MG63 (cell line): ENCODE data around the gene KRT20. TPM values are rescaled to one million over a fixed set of nuclear protein-coding genes. Genes with fewer than 3 reads are reported as not detected.
"Not testable (repeated sequence)": the region's sequence is repeated elsewhere in the genome, so short reads cannot be mapped to it uniquely, and the experiment has no call there.

Source experiments
- DNase-seq: peaks from one replicate; pipeline ENCODE4 v3.0.0-alpha.2; 2020
- H3K27me3 ChIP-seq: fragments of 250-450 bp; sonication (Bioruptor Pico); 2 replicates; pipeline ENCODE4 v1.5.1; 2020; ENCODE audit warnings: mild to moderate bottlenecking, moderate library complexity
- H3K36me3 ChIP-seq: fragments of 250-450 bp; sonication (Bioruptor Pico); 2 replicates; pipeline ENCODE4 v1.5.1; 2020; ENCODE audit warnings: mild to moderate bottlenecking, moderate library complexity
- H3K4me3 ChIP-seq: fragments of 250-450 bp; sonication (Bioruptor Pico); 2 replicates; pipeline ENCODE4 v1.5.1; 2020; ENCODE audit warnings: mild to moderate bottlenecking, moderate library complexity
- H3K9me3 ChIP-seq: fragments of 250-450 bp; sonication (Bioruptor Pico); 2 replicates; pipeline ENCODE4 v1.5.1; 2020; ENCODE audit warnings: mild to moderate bottlenecking, moderate library complexity
- total RNA-seq: library from RNA; depleted of rRNA; stranded (reverse); fragments of >200 nt; shearing (Covaris generic); gene quantifications from 2 replicates; pipeline ENCODE4 v1.2.3, GENCODE V29; 2014; ENCODE audit warnings: low replicate concordance; rRNA removed

KRT20 gene, protein sequence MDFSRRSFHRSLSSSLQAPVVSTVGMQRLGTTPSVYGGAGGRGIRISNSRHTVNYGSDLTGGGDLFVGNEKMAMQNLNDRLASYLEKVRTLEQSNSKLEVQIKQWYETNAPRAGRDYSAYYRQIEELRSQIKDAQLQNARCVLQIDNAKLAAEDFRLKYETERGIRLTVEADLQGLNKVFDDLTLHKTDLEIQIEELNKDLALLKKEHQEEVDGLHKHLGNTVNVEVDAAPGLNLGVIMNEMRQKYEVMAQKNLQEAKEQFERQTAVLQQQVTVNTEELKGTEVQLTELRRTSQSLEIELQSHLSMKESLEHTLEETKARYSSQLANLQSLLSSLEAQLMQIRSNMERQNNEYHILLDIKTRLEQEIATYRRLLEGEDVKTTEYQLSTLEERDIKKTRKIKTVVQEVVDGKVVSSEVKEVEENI
- not detected in 2 replicates for total RNA-seq

DNA sequence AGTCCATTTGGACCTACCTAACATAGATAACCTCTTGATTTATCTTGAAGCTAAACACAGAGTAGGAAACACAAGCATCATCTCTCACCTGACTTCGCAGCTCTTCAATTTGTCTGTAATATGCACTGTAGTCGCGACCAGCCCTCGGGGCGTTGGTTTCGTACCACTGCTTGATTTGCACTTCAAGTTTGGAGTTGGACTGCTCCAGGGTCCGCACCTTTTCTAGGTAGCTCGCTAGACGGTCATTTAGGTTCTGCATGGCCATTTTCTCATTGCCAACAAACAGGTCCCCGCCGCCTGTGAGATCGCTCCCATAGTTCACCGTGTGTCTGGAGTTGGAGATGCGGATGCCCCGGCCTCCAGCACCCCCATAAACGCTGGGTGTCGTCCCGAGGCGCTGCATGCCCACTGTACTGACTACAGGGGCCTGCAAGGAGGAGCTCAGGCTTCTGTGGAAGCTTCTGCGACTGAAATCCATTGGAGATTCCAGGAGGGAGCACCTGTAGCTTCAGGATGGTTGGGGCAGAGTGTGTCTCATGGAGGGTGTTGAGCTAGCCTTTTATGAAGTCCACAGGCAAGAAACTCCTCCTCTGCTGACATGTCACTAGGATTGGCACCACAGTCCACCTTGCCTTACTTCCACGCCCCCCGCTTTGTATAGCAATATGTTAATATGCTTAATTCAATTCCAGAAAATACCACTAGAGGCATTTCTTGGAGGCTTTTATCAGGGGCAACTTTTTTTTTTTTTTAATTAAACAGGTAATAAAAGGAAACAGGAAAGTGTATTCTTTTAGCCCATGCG lies at the start of gene KRT20:
KRT20 (minus strand) TSS at position 535 of the 805 bp plus-strand sequence; CDS start at position 478, 57 bp downstream.
- Histone ChIP-seq H3K27me3 (no peaks in the 10 kb centered on the region), H3K9me3 (no peaks in the 10 kb centered on the region), H3K36me3 (no peaks in the 10 kb centered on the region), H3K4me3 (no peak within 1 kb of the TSS)
- DNase-seq: no peak

DNA sequence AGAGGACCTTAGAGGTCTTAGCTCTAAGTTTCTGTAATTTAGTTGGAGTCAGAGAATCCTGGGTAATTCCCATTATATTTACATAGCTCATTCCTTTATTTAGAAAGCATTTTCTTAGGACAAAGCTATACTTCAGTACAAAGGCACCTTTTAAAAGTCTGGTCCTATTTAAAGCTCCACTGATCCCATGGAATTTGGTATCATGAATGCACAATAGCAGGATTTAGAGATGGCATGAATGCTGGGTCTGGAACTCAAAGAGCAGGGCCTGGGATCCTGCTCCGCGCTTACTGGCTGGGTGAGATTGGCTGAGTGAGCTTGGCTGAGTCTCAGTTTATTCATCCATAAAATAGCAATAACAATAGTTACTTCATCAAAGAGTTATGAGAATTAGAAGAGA lies 47.6 kb upstream of the KRT20 start:
- Histone ChIP-seq H3K4me3 (no peak overlapping the region), H3K27me3 (no peaks in the 10 kb centered on the region), H3K36me3 (no peaks in the 10 kb centered on the region), H3K9me3 (no peaks in the 10 kb centered on the region)
- no peak for DNase-seq

DNA sequence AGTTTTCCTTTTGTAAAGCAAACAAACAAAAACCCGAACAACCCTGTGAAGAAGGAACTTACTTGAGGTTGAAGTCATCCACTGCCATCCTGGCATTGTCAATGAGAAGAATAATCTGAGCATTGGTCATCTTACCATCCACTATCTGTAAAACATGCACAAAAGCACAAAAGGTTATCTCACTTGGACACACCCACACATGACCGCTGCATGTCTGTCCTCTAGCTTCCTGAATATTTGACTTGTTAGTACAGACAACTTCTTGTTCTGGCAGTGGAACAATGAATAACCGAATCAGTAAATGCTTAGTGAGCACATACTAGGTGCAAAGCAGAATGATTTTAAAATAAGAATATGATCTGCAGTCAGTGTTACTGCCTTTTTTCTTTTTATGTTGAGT lies 46.3 kb upstream of the KRT20 start:
- Histone ChIP-seq H3K27me3 (no peaks in the 10 kb centered on the region), H3K4me3 (no peak overlapping the region), H3K9me3 (no peaks in the 10 kb centered on the region), H3K36me3 (no peaks in the 10 kb centered on the region)
- DNase-seq: no peak

DNA sequence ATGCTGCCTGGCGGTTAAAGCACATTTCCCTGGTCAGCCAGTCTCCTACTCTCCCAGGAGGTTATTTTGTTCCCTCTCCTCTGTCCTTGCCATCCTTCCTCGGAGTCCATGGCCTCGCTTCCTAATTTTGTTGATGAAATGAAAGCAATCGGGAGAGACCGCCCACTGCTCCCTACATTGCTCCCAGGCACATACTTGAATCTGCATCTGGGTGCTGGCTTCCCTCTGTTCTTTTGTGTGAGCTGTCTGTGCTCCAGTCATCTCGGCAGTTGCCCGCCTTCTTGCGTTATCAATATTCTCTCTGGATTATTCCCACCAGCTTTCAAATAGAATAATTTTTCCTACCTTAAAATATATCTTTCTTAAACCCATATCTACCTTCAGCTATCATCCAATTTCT lies 41.3 kb upstream of the KRT20 start:
- no peak for DNase-seq
- H3K4me3 ChIP-seq: no peak overlapping the region
- no peaks in the 10 kb centered on the region for H3K9me3 ChIP-seq
- H3K36me3 ChIP-seq: peaks cover 2% of the 10 kb centered on the region; the same call in 1 of the 2 replicates
- no peaks in the 10 kb centered on the region for H3K27me3 ChIP-seq

DNA sequence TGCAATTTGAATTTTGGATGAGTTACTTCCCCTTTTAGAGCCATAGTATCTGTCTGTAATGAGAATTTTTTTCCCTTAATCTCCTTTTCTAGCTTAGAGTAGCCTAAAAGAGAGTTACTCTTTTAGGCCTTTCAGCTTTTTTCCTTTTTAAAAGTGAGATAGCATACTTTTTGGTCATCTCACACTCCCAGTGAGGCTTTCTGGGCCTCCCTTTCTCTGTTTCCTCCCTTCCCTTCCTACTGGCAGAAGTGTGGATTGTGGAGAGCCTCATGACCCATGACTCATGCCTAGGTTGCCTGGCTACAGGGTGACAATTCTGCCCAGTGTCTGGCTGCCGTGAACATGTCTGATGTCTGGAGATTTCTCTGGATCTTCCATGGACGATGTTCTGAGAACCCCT lies 37.2 kb upstream of the KRT20 start:
- peaks cover 2% of the 10 kb centered on the region; the same call in 1 of the 2 replicates for H3K36me3 ChIP-seq
- H3K4me3 ChIP-seq: no peak overlapping the region
- no peaks in the 10 kb centered on the region for H3K9me3 ChIP-seq
- no peaks in the 10 kb centered on the region for H3K27me3 ChIP-seq
- peak; percentile 79 for DNase-seq

DNA sequence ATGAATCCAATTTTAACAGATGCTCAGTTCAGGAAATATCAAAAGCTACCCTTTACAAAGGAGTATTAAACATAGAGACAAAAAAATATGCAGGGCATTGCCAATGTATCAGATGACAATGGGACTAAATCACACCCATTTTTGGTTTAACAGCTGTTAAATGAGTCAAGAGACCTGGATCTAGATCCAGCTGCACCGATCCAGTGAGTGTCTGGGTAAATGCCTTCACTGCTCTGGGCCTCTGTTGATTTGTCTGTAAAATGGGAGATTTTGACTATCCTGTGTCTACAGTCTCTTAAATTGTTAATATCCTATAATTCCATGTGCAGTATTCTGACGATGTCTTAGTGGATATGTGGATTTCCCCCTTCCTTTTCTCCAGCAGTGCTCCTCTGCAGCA lies 36.0 kb upstream of the KRT20 start:
- Histone ChIP-seq H3K9me3 (no peaks in the 10 kb centered on the region), H3K36me3 (peaks cover 2% of the 10 kb centered on the region; the same call in 1 of the 2 replicates), H3K27me3 (no peaks in the 10 kb centered on the region), H3K4me3 (no peak overlapping the region)
- no peak for DNase-seq

DNA sequence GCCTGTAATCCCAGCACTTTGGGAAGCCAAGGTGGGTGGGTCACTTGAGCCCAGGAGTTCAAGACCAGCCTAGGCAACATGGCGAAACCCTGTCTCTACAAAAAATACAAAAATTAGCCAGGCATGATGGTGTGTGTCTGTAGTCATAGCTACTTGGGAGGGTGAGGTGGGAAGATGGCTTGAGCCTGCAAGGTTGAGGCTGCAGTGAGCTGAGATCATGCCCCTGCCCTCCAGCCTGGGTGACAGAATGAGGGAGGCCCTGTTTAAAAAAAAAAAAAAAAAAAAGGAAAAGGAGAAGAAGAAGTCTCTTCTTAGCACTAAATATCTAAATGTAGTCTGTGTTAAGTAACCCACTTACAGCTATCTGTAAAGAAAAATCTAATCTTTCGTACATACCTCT lies 32.1 kb upstream of the KRT20 start:
- not testable (repeated sequence) for H3K9me3 ChIP-seq, H3K27me3 ChIP-seq, DNase-seq, H3K36me3 ChIP-seq, H3K4me3 ChIP-seq

DNA sequence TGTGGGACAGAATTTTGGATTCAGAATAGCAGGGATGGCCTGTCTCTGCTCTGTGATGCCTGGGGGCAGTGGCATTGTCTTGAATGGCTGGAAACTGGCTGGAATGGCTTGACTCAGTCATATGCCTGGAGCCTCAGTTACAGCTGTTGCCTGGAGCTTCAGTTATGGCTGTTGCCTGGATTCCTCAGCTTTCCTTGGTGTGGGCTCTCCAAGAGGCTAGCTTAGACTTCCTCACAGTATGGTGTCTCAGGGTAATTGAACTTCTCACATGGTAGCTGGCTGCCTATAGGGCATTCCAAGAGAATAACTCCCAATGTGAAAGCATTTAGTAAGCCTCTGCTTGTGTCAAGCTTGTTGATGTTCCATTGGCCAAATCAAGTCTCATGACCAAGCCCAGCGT lies 31.3 kb upstream of the KRT20 start:
- DNase-seq: no peak
- no peaks in the 10 kb centered on the region for H3K27me3 ChIP-seq
- H3K9me3 ChIP-seq: no peaks in the 10 kb centered on the region
- H3K36me3 ChIP-seq: no peaks in the 10 kb centered on the region
- no peak overlapping the region for H3K4me3 ChIP-seq

DNA sequence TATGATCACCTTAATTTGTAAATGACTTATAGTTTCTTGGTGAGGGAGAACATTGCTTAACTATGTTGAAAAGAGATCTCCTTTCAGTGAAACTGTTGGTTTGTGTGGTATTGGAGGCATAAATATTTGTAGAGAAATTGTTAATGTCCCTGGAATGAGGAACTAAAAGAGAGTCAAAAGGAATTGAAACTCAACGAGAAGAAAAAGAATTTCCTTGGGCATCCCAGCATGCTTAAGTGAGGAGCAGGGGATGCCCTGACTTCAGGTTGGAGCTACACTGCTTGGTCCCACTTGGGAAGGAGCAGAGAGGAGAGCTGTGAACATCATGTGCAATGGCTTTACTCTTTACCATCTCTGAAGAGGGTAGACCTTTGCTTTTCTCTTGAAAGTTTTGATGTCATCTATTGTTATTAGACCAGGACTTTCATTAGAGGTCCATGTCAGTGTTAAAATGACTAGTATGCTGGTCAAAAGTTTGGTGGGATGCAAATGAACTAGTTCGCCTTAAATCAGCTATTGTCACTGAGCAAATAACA lies 30.7 kb upstream of the KRT20 start:
- no peaks in the 10 kb centered on the region for H3K9me3 ChIP-seq
- H3K27me3 ChIP-seq: no peaks in the 10 kb centered on the region
- DNase-seq: no peak
- no peaks in the 10 kb centered on the region for H3K36me3 ChIP-seq
- no peak overlapping the region for H3K4me3 ChIP-seq

DNA sequence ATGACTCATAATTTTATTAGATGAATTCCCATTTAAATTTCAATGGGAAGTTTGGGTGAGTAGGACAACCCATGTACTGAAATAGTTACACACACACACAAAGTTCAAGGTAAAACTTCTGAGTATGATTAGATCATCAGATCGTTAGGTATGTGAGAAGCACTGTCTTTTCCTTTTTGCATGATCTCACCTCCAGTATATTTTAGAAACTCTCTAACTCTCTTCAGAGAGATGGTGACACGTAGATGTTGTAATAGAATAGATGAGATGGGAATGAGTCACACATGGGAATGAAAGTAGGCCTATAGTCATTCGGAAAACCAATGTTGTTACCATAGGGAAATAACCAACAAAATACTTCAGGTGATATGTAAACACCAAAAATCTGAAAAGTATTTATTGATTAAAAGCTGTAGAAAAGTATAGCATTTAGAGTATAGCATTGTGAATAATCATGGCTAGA lies 30.2 kb upstream of the KRT20 start:
- DNase-seq: no peak
- Histone ChIP-seq H3K9me3 (no peaks in the 10 kb centered on the region), H3K36me3 (no peaks in the 10 kb centered on the region), H3K4me3 (no peak overlapping the region), H3K27me3 (no peaks in the 10 kb centered on the region)

DNA sequence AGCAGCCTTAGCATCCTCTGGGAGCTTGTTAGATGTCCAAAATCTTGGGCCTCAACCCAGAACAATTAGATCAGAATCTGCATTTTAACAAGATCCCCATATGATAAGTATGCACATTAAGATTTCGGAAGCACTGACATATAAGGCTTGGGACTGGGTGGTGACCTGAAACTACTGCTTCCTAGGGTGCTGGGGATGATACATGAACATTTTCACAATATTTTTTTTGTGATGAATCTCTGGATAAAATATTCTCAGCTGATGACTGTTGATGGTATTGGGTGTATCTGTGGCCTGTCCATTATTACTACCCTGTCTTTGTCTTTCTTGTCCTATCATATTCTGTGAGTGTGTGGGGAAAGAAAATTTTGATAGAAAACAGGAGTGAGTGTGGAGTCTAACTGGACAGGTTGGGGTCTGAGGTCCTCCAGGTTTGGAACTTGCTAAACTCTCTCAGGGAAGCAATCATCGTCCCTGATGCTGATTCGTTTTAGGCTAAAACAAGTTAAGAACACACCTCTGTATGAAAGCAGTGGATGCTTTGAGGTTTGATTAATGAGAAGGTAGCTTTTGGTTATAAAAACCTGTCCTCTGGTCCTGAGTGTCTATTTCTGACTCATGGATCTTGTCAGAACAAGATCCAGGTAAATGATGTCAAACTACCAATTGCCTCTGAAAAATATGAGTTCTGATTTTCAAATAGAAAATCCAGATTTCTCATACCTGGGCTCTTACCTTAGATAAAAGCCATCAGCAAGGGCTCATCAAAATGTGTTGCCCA lies 29.2 kb upstream of the KRT20 start:
- Histone ChIP-seq H3K36me3 (no peaks in the 10 kb centered on the region), H3K9me3 (no peaks in the 10 kb centered on the region), H3K27me3 (no peaks in the 10 kb centered on the region), H3K4me3 (no peak overlapping the region)
- DNase-seq: no peak

DNA sequence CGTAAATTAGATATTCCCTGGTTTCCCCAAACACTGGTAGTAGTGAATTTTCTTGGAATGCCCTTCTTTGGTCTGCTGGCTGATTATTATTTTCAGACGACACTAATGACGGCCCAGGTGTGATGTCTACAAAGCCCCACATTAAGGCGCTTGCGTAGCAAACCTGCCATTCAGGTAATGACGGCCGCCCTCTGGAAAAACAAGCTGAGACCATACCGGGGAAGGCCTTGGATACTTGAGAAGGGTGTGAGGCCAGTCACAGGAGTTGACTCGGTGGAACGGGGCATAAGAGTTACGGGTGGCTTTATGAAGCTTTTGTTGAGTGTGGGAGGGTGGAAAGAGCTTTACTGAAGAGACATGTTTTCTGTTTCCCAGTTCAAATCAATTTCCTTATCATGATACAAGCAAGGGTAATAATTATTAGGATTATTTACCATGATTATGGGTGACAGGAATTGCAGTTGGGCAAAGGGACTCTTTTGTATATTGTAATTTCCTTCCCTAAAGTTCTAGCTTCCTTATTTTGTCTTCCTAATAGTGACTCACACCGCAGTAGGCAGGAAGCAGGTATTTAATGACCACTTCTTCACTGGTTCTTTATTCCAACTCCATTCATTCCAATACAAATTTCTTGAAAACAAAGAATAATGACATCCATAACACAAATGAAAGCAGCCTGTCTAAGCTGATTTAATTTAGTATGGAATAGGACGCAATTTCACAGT lies 27.6 kb upstream of the KRT20 start:
- Histone ChIP-seq H3K36me3 (no peaks in the 10 kb centered on the region), H3K9me3 (no peaks in the 10 kb centered on the region), H3K4me3 (no peak overlapping the region), H3K27me3 (no peaks in the 10 kb centered on the region)
- DNase-seq: no peak

DNA sequence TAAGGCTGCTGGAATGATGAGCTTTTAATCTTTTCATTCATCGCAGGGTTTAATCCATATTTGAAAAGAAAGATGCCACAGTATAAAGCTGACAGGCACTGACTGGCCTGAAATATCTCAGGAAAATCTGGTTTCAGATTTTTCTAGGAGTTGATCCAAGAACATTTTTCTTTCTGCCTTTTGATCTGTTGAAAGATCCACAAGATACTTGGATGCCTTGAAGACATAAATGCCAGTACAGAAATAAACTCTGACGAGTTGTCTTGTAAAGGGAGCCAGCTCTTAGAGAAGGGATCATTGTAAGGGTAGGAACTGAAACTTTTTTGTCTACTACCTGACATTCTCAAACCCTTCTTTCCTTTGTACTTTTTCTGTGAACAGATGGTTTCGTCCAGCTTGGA lies 25.4 kb upstream of the KRT20 start:
- Histone ChIP-seq H3K4me3 (no peak overlapping the region), H3K9me3 (no peaks in the 10 kb centered on the region)
- DNase-seq: no peak

DNA sequence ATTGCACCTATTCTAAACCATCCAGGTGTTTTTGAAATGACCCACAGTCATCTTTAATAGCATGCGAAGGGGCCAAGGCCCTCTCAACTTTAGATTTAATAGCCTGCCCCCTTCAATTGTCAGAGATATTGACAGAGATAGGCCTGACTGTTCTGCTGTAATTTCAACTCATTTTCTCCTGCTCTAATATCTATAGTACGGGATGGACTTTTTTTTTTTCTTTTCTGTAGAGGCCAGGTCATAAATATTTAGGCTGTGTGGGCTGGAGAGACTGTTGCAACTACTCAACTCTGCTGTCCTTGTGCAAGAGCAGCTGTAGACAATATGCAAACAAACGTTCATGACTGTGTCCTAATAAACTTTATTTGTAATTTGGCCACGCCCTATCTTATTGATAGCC lies 24.7 kb upstream of the KRT20 start:
- no peak overlapping the region for H3K4me3 ChIP-seq
- no peaks in the 10 kb centered on the region for H3K27me3 ChIP-seq
- no peaks in the 10 kb centered on the region for H3K36me3 ChIP-seq
- no peak for DNase-seq
- no peaks in the 10 kb centered on the region for H3K9me3 ChIP-seq

More for the DNA sequence above, 25.4 kb upstream of the KRT20 start:
- Histone ChIP-seq H3K27me3 (no peaks in the 10 kb centered on the region), H3K36me3 (no peaks in the 10 kb centered on the region)

DNA sequence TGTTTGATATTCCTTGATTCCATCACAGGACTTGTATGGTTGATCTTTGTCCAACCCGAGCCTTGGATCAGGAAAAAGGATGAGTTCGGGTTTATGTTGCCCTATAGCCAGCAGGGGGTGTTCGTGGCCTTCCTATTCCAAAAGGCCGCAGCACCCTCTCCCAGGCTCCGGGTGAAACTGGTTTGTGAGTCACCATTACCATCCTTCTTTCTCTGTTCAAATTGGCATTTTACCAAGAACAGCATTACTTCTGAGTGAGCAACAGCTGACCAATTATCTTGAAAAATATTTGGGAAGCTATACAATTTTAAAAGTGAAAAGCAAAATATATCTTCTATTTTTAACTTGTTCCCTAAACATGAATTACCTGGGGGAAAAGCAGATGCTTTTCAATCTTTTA lies 24.3 kb upstream of the KRT20 start:
- peak; percentile 87 for DNase-seq
- Histone ChIP-seq H3K36me3 (no peaks in the 10 kb centered on the region), H3K4me3 (no peak overlapping the region), H3K27me3 (no peaks in the 10 kb centered on the region), H3K9me3 (no peaks in the 10 kb centered on the region)

DNA sequence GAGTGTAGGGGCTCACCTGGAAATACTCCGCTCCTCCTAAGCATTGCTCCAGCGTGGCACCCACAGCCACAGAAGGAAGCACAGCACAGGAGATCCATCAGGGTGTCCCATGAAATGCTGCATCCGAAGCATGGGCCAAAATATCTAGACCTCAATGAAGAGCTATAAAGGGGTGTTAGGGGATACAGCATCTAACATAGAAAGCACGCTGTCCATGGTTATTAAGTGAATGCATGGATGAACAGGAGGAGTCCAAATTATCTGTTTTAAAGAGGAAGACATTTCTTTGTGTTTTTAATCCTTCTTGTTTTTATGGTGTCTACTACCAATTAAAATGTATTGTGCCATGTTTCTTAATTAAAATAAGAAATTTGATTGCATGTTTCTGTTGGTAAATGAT lies 21.6 kb upstream of the KRT20 start:
- no peak overlapping the region for H3K4me3 ChIP-seq
- no peaks in the 10 kb centered on the region for H3K27me3 ChIP-seq
- no peak for DNase-seq
- H3K9me3 ChIP-seq: no peaks in the 10 kb centered on the region
- no peaks in the 10 kb centered on the region for H3K36me3 ChIP-seq
